H1 (cell line): ENCODE measurements around the gene CRKL. TPM values are rescaled to one million over a fixed set of nuclear protein-coding genes. Genes with fewer than 3 reads are reported as not detected.

Source experiments
- CTCF ChIA-PET: fragments of 300-600 bp; sonication (Branson Sonifier 250); formaldehyde crosslinking; loops from one replicate; lab custom pipeline; 2021; ENCODE audit not compliant: partially characterized antibody; lab: Charles Lee
- POLR2A ChIA-PET: fragments of 300-600 bp; sonication (Branson Sonifier 250); formaldehyde crosslinking; loops from one replicate; lab custom pipeline; 2021; ENCODE audit warnings: inconsistent platforms; ENCODE audit not compliant: partially characterized antibody; lab: Charles Lee
- DNase-seq, 2 experiments: peaks; one replicate each; pipeline versions ENCODE4 v3.0.0 to v3.0.0-alpha.2; 2010 to 2022; ENCODE audit warnings: low spot score in 2 of 2, low read depth in 1 of 2, mixed read lengths in 1 of 2
- FAIRE-seq: peaks from 2 replicates; lab custom pipeline; 2011; peaks lifted over from hg19 to GRCh38; lab: Jason Lieb, UNC
- H2AFZ ChIP-seq: 2 replicates; pipeline ENCODE4 v1.8.1; 2012; ENCODE audit warnings: low read length, inconsistent platforms
- H2AK5ac ChIP-seq: 2 replicates; pipeline ENCODE4 v1.6.1; 2013; ENCODE audit warnings: low read depth, low read length
- H2BK120ac ChIP-seq: replicated peaks from 2 replicates; pipeline ENCODE3; 2013; ENCODE audit warnings: low read depth, low read length, inconsistent platforms
- H2BK12ac ChIP-seq: 2 replicates; pipeline ENCODE4 v1.6.1; 2013; ENCODE audit warnings: low read depth, low read length
- H2BK15ac ChIP-seq: 2 replicates; pipeline ENCODE4 v1.6.1; 2013; ENCODE audit warnings: low read length
- H2BK20ac ChIP-seq: 2 replicates; pipeline ENCODE4 v1.6.1; 2013; ENCODE audit warnings: low read length
- H2BK5ac ChIP-seq: 2 replicates; pipeline ENCODE4 v1.6.1; 2013; ENCODE audit warnings: low read depth, low read length
- H3K14ac ChIP-seq: 2 replicates; pipeline ENCODE4 v1.6.1; 2013; ENCODE audit warnings: inconsistent platforms; ENCODE audit not compliant: insufficient read length
- H3K18ac ChIP-seq: 2 replicates; pipeline ENCODE4 v1.6.1; 2013; ENCODE audit warnings: low read length; ENCODE audit errors: extremely low read depth
- H3K23ac ChIP-seq: 2 replicates; pipeline ENCODE4 v1.6.1; 2013; ENCODE audit warnings: inconsistent platforms; ENCODE audit not compliant: insufficient read length
- H3K23me2 ChIP-seq: 2 replicates; pipeline ENCODE4 v1.6.1; 2013; ENCODE audit warnings: low read depth, low read length
- H3K27ac ChIP-seq: 2 replicates; pipeline ENCODE4 v1.6.1; 2011; ENCODE audit warnings: low read depth, low read length, inconsistent platforms
- H3K27me3 ChIP-seq, 4 experiments: replicated peaks in 1 of 4; 1 replicate in 1 of 4; 2 replicates in 3 of 4; pipeline versions ENCODE4 v1.6.1 to v1.8.1; 2011 to 2013; ENCODE audit warnings: low read length in 3 of 4, mild to moderate bottlenecking in 3 of 4, inconsistent platforms in 2 of 4, mixed read lengths in 2 of 4, moderate library complexity in 1 of 4; ENCODE audit not compliant: control insufficient read depth in 3 of 4, insufficient read depth in 3 of 4; ENCODE audit errors: extremely low read depth in 1 of 4
- H3K36me3 ChIP-seq, 4 experiments: 2 replicates each; pipeline versions ENCODE4 v1.6.1 to v1.8.1; 2011 to 2013; ENCODE audit warnings: mild to moderate bottlenecking in 4 of 4, low read length in 3 of 4, moderate library complexity in 2 of 4, control low read depth in 1 of 4, inconsistent platforms in 1 of 4; ENCODE audit not compliant: insufficient read depth in 4 of 4, control insufficient read depth in 2 of 4
- H3K4ac ChIP-seq: replicated peaks from 2 replicates; pipeline ENCODE3; 2013; ENCODE audit warnings: low read length, low read depth, mixed read lengths, inconsistent platforms; ENCODE audit not compliant: insufficient read length
- H3K4me1 ChIP-seq, 4 experiments: replicated peaks in 1 of 4; 1 replicate in 1 of 4; 2 replicates in 3 of 4; pipeline versions ENCODE4 v1.6.1 to v1.8.1; 2011 to 2013; ENCODE audit warnings: low read length in 3 of 4, inconsistent platforms in 2 of 4, mixed read lengths in 1 of 4; ENCODE audit not compliant: insufficient read depth in 4 of 4, control insufficient read depth in 3 of 4
- H3K4me2 ChIP-seq, 2 experiments: 2 replicates each; pipeline versions ENCODE4 v1.6.1 to v1.8.1; 2011 to 2013; ENCODE audit warnings: low read depth in 2 of 2, low read length in 2 of 2, control low read depth in 1 of 2, inconsistent platforms in 1 of 2, mild to moderate bottlenecking in 1 of 2; ENCODE audit not compliant: insufficient read depth in 1 of 2
- H3K4me3 ChIP-seq, 4 experiments: fragments of 200-600, 300-600 bp in 1 of 4; sonication (generic), shearing (Covaris generic), sonication (Bioruptor Twin) in 1 of 4; 2 replicates each; pipeline versions ENCODE4 v1.5.1 to v1.8.1; 2011 to 2016; ENCODE audit warnings: low read length in 4 of 4, low read depth in 3 of 4, control low read depth in 2 of 4, inconsistent platforms in 2 of 4, mild to moderate bottlenecking in 2 of 4, mixed read lengths in 1 of 4, moderate library complexity in 1 of 4; ENCODE audit not compliant: insufficient read depth in 2 of 4; ENCODE audit errors: extremely low read depth in 1 of 4
- H3K56ac ChIP-seq: replicated peaks from 2 replicates; pipeline ENCODE3; 2013; ENCODE audit warnings: low read depth, mild to moderate bottlenecking, mixed read lengths, low read length, inconsistent platforms; ENCODE audit not compliant: insufficient read length
- H3K79me1 ChIP-seq: 2 replicates; pipeline ENCODE4 v1.6.1; 2013; ENCODE audit warnings: low read depth, low read length, control low read depth
- H3K79me2 ChIP-seq, 2 experiments: 2 replicates each; pipeline versions ENCODE4 v1.6.1 to v1.8.1; 2012 to 2013; ENCODE audit warnings: low read length in 2 of 2, mild to moderate bottlenecking in 2 of 2, inconsistent platforms in 1 of 2; ENCODE audit not compliant: insufficient read depth in 2 of 2, control insufficient read depth in 1 of 2
- H3K9ac ChIP-seq, 4 experiments: replicated peaks in 1 of 4; 1 replicate in 1 of 4; 2 replicates in 3 of 4; pipeline versions ENCODE4 v1.6.1 to v1.8.1; 2011 to 2013; ENCODE audit warnings: low read depth in 3 of 4, low read length in 3 of 4, control low read depth in 2 of 4, mild to moderate bottlenecking in 2 of 4, moderate library complexity in 2 of 4, inconsistent platforms in 1 of 4; ENCODE audit errors: extremely low read depth in 1 of 4
- H3K9me3 ChIP-seq, 2 experiments: 2 replicates each; pipeline versions ENCODE4 v1.6.1 to v1.8.1; 2012 to 2013; ENCODE audit warnings: mild to moderate bottlenecking in 2 of 2, moderate library complexity in 2 of 2, control low read depth in 1 of 2, inconsistent platforms in 1 of 2, low read depth in 1 of 2, low read length in 1 of 2, mixed read lengths in 1 of 2; ENCODE audit not compliant: insufficient read depth in 2 of 2
- H4K20me1 ChIP-seq, 2 experiments: replicated peaks in 1 of 2; 2 replicates each; pipeline versions ENCODE3 to v1.8.1; 2011 to 2013; ENCODE audit warnings: inconsistent platforms in 2 of 2, low read length in 2 of 2, mild to moderate bottlenecking in 1 of 2; ENCODE audit not compliant: insufficient read depth in 2 of 2, control insufficient read depth in 1 of 2
- H4K5ac ChIP-seq: 2 replicates; pipeline ENCODE4 v1.6.1; 2013; ENCODE audit warnings: low read length, low read depth, mixed read lengths, inconsistent platforms; ENCODE audit not compliant: insufficient read length
- H4K8ac ChIP-seq: 2 replicates; pipeline ENCODE4 v1.8.0; 2013; ENCODE audit warnings: mild to moderate bottlenecking, moderate library complexity, low read length, inconsistent platforms; ENCODE audit not compliant: insufficient read depth; ENCODE audit errors: extremely low read depth
- H4K91ac ChIP-seq: replicated peaks from 2 replicates; pipeline ENCODE3; 2013; ENCODE audit warnings: low read length, mixed read lengths, inconsistent platforms; ENCODE audit not compliant: insufficient read length
- CHD1 ChIP-seq: IDR thresholded peaks from 2 replicates; pipeline ENCODE4 v1.6.1; 2012; ENCODE audit warnings: low read depth, low read length, improper control_type of control experiment
- WGBS, 2 experiments: shearing (Covaris generic) in 1 of 2; methylation state at CpG; one replicate each; pipeline versions ENCODE4 v1.1.6 to v1.1.7; 2013 to 2015; ENCODE audit warnings: low lambda C conversion rate in 2 of 2, mixed read lengths in 2 of 2, inconsistent platforms in 1 of 2, low coverage in 1 of 2, missing lambda C conversion rate in 1 of 2; ENCODE audit not compliant: insufficient replicate concordance in 2 of 2, insufficient coverage in 1 of 2, insufficient read length in 1 of 2; ENCODE audit errors: extremely low coverage in 1 of 2, missing lambda C conversion rate in 1 of 2; 5-methylcytosine and 5-hydroxymethylcytosine counted together
- polyA plus RNA-seq, 7 experiments: library from polyadenylated mRNA; depleted of rRNA in 3 of 7; stranded (reverse) in 5 of 7; unstranded in 2 of 7; fragments of >200 nt in 5 of 7; fragments of 200-250 nt in 2 of 7; gene quantifications; 1 replicate in 5 of 7; 2 replicates in 1 of 7; 4 replicates in 1 of 7; pipeline versions ENCODE4 v1.2.1 to v1.2.3, GENCODE V29; 2011 to 2013; ENCODE audit warnings: missing spikeins in 2 of 7, mixed read lengths in 2 of 7
- total RNA-seq: library from RNA; stranded (reverse); fragmentation: NEBNext Ultra II Directional; extraction: Animal tissue kit (Norgen Biotek cat#: 25700); gene quantifications from 2 replicates; pipeline ENCODE4 v1.2.1, GENCODE V29; 2021

Gene CRKL
- total and polyA plus RNA-seq, 2 of the 8 experiments (the other 6 are each of a cell fraction or from before 2014, with no cell fraction given) = 34.5 to 94.5 TPM

DNA sequence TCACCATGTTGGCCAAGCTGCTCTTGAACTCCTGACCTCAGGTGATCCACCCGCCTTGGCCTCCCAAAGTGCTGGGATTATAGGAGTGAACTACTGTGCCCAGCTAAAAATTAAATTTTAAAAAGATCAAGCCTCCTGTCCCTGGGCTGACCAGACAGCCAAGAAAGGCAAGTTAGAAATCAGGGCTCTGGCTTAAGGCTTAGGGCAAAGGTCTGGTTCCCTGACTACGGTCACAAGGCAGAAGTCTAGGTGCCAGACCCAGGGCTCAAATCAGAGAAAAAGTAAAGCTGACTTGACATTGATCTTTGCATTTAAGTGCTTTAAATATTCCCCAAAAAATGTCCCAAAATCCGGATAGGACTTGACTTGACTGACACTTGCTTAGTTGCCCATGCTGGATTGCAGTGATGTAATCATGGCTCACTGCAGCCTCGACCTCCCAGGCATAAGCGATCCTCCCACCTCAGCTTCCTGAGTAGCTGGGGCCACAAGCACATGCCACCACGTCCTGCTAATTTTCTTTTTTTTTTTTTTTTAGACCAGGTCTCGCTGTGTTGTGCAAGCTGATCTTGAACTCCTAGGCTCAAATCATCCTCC lies 17.3 kb upstream of the CRKL start:
- no peaks in the 10 kb centered on the region for H3K9me3 ChIP-seq
- H3K23ac ChIP-seq = no peak overlapping the region
- H2BK12ac ChIP-seq = no peak overlapping the region
- no peak overlapping the region for H3K14ac ChIP-seq
- no peak overlapping the region for H3K9ac ChIP-seq
- H2BK5ac ChIP-seq = no peak overlapping the region
- no peak overlapping the region for H3K4me3 ChIP-seq
- WGBS, 2 experiments = 73% methylated on average over 7 of the region's 7 CpGs; no CpG with 5 or more reads in 1 of the 2 experiments
- no peaks in the 10 kb centered on the region for H3K23me2 ChIP-seq
- H2AFZ ChIP-seq = no peak overlapping the region
- H3K4me2 ChIP-seq = no peak overlapping the region
- POLR2A ChIA-PET = interaction anchor here (1.2 kb wide), 1 partner anchor 15 kb away, joined by 3 read pairs; no protein-coding TSS in a partner anchor
- H4K5ac ChIP-seq = no peak overlapping the region
- H2BK120ac ChIP-seq = no peak overlapping the region
- H4K20me1 ChIP-seq = no peaks in the 10 kb centered on the region
- CTCF ChIA-PET = interaction anchor here (0.9 to 1.2 kb wide), 3 partner anchors 9 to 20 kb away, joined by 3 read pairs; no protein-coding TSS in a partner anchor
- no peaks in the 10 kb centered on the region for H3K79me2 ChIP-seq
- no peak overlapping the region for H3K27ac ChIP-seq
- H4K8ac ChIP-seq = no peak overlapping the region
- no peak overlapping the region for H3K18ac ChIP-seq
- H3K4me1 ChIP-seq = no peaks in the 10 kb centered on the region
- H3K27me3 ChIP-seq = no peaks in the 10 kb centered on the region; a peak in 1 of 7 replicates
- H4K91ac ChIP-seq = no peak overlapping the region
- no peak overlapping the region for H3K56ac ChIP-seq
- no peak overlapping the region for H3K4ac ChIP-seq
- H2BK20ac ChIP-seq = no peak overlapping the region
- FAIRE-seq (no peak), DNase-seq (no peak)
- no peaks in the 10 kb centered on the region for H3K79me1 ChIP-seq
- no peak overlapping the region for H2AK5ac ChIP-seq
- H3K36me3 ChIP-seq = no peaks in the 10 kb centered on the region
- no peak overlapping the region for H2BK15ac ChIP-seq
- TF ChIP-seq CHD1 = no peak
